NOMO-1 treated with DMSO at 0.1 percent for 48 hours (cell line): ENCODE measurements around the gene AP1B1.

Experiments
- DNase-seq: peaks from one replicate; lab custom pipeline; 2025; ENCODE audit not compliant: unreplicated experiment; lab: John Stamatoyannopoulos, UW

The AP1B1 gene

DNA sequence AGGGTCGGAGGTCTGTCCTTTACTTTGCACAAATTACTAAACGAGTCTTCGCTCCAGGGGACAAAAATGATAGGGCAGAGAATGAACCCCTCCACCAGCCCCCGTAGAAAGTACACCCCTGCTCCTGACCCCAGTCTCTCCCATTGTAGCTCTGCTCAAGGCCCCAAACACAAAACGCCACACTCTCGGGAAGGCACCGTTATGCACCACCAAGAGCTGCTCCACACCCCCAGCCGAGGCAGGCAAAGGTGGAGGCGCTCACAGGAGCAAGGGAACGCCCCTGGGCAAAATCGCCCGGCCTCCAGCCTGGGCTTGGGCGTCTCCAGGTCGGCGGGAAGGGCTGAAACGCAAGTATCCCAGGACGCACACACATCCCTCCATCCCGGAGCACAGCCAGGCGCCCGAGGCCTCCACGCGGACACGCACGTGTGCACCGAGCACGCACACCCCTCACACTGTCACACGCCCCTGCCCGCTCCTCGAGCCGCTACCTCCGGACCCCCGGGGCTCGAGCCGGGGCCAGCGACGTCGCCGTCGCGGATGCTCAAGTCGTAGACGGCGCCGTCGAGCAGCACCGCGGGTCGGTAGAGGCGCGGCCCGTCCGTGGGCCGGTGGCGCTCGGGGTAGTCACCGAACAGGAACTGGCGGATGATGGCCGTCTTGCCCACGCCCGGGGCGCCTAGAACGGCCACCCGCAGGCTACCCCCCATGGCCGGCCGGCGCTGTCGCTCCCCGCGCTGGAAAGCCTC lies 73.7 kb downstream of the AP1B1 start:
- DNase-seq: no peak

DNA sequence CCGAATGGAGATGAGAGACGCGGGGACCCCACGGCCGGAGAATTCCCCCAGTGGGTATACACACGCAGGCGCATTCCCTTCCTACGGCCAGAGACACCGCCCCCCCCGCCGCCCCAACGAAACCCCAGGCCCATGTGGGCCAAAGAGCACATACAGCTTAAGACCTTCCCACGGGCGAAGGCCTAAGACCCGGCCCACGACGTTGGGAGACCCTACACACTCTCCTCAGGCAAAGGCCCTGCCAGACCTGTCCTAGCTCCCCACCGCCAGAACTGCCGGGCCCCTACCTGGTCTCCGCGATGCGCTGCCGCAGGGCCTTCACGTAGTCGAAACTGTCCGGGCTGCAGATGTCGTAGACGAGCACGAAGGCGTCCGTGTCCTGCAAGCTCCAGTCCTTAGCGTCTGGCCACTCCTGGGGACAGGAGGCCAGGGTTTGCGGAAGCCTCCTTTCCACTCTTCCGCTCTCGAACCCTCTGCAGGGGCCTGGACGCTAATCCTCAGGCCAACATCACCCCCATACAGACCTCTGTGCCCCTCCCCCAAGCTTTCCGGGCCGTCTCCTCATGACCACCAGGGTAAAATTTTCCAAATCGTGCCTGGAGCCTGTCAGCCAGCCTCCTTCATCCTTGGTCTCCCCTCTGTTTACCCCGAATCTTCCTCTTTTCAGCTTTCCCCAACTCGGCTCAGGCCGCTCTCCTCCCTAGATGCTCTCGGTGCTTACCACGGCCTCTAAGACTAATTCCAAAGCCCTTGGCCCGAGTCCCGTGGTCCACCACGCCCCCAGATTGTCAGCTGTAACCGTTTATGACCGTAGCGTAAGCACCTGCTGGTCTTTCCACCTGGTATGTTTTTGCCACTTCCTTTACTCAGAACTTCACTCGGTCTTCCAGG lies 74.5 kb downstream of the AP1B1 start:
- no peak for DNase-seq

DNA sequence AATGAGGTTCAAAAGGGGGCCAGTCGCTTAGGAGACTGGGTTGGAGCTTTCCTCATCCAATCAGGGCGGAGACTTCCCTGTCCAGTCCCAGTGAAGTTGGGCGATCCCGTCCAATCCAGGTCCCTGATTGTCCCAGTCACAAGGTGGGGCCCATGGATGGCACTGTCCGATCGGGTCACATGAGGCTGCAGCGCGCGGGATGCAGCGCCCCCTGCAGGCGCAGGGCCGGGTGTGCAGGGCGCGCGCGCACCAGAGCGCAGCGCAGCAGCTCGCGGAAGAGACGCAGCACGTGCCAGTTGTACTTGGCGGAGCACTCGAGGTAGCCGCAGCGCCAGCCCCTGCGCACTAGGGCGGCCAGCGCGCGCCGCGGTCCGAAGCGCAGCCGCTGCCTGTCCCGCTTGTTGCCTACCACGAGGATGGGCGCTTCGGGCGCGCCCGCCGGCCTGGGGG lies 75.2 kb downstream of the AP1B1 start:
- no peak for DNase-seq

DNA sequence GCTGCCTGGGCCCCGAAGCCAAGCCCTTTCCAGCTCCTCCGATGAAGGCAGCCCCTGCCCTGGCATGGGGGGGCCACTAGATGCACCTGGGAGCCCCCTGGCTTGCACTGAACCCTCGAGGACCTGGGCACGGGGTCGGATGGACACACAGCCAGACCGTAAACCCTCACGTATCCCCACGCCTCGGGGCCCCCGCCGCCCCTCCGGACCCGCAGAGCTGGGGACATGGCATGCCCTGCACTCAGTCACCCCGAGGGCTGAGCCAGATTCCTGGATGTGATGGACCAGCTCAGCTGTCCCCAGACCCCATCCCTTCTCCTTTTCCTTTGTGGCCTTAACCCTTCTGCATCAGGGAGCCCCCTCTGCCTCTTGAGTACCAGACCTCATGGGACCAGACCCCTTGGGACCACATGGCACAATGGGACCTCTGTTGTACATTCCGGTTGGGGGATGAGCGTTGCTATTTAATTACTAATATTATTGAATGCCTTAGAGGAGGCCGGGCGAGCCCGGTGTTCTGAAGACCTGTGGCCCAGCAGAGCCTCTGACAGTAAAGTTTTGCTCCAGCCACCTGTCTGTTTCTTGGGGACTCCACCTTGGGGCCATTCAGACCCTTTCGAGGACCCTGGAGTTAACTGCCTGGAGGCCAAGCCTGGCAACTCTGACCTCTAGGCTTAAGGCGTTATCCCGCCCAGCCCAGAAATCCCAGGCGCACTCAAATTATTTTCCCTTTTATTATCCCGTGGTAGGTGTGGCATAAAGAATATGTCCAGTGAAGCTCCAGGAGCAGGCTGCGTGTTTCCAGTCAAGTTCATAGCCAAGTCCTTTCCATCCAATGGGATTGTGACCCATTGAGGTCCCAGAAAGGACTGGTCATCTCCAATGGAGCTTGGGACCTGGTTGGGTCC lies 75.9 kb downstream of the AP1B1 start:
- DNase-seq: no peak

DNA sequence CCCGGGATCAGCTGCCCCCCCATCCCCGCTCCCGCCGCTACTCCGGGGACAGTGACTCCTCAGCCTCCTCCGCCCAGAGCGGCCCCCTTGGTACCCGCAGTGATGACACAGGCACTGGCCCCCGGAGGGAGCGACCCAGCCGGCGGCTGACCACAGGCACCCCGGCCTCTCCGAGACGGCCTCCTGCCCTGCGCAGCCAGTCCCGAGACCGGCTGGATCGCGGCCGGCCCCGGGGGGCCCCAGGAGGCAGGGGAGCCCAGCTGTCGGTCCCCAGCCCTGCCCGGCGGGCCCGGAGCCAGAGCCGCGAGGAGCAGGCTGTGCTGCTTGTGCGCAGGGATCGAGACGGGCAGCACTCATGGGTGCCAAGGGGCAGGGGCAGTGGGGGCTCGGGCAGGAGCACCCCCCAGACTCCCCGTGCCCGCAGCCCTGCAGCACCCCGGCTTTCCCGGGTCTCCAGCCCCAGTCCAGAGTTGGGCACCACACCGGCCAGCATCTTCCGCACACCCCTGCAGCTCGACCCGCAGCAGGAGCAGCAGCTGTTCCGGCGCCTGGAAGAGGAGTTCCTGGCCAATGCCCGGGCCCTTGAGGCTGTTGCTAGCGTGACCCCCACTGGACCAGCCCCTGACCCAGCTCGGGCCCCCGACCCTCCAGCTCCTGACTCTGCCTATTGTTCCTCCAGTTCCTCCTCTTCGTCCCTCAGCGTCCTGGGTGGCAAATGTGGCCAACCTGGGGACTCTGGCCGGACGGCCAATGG lies 76.7 kb downstream of the AP1B1 start:
- DNase-seq: no peak

DNA sequence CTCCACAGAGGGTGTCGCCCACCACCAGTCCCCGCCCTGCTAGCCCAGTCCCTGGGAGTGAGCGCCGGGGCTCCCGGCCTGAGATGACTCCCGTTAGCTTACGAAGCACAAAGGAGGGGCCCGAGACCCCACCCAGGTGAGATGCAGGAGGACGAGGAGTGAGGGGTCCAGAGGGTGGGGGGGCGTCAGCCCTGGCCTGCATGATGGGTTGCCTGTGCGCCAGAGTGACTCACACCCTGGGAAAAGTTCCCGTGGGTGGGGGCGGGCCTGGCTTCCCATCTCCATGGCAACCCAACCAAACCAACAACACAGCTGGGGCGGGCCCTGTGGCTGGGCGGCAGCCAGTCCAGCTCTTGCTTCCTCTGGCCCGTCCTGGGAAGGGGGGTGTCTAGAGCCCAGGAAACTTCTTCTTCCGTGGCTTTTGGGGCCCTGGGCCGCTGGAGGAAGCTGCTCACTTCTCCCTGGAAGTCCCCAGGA lies 77.5 kb downstream of the AP1B1 start:
- peak; percentile 69 for DNase-seq

DNA sequence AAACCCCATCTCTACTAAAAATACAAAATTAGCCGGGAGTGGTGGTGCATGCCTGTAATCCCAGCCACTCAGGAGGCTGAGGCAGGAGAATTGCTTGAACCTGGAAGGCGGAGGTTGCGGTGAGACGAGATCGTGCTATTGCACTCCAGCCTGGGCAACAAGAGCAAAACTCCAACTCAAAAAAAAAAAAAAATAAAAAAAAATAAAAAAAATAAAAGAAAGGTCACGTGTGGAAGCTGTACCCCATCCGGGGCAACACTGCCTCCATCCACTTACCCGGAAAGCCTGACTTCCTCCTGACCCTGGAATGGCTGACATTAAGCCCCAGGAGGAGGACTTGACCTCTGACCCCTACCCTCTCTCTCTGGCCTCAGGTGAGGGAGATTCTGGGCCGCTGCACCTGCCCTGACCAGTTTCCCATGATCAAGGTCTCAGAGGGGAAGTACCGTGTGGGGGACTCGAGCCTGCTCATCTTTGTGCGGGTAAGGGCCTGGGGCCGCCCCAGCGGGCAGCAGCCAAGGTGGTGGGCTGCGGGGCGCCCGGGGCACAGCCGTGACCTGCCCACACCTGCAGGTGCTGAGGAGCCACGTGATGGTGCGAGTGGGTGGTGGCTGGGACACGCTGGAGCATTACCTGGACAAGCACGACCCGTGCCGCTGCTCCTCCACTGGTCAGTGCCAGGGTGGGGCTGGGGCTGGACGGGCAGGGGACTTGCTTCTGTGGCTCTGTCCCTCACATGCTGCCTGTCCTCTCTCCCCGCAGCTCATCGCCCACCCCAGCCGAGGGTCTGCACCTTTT lies 78.1 kb downstream of the AP1B1 start:
- DNase-seq: no peak

DNA sequence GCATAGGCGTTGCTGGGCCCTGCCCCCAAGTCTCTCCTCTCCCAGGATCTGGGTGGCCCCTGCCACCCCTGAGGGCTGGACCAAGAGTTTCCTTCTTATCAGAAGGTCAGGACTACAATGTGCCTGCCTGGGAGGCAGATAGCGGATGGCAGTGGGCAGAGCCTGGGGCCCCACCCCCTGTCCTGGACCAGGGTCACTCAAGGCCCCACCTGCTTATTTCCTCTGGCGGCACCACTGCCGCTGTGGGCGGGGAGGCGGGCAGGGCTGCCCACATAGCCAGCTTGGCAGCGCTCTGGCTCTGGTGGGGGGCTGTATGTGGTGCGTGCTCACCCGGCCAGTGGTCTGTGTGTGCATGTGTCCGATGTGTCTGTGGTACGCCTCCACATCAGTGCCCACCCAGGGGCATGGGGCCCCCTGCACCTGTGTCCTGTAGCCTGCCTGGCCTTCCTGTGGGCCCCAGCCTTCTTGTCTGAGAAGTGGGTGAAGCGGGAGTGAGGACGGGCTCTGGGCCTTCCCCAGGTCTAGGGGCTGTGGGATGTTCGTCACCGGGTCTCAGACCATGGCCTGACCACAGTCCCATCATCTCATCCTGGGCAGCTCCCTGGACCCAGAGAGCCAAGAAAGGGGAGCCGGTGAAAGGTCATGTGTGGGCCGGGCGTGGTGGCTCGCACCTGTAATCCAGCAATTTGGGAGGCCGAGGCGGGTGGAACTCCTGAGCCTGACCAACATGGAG lies 78.9 kb downstream of the AP1B1 start:
- no peak for DNase-seq

DNA sequence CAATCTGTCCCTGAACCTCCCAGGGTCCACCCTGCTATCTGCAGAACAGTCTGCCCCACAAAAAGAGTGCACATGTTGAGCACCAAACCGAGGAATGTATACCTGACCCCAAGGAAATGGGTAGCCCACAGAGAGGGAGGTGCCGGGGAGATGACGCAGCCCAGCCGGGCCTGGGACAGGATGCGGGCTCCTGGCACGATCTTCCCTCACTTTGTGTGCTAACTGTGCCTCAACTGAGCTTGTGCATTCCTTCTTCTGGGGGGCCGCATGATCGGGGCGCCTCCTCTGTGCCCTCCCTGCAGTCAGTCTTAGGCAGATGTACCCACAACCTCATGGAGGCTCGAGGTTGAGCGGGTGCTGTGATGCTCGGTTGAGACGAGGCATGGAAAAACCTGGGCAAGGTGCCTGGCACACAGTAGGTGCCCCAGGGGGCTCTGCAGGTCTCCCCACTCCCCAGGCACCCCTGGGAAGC lies 79.5 kb downstream of the AP1B1 start:
- DNase-seq: no peak

DNA sequence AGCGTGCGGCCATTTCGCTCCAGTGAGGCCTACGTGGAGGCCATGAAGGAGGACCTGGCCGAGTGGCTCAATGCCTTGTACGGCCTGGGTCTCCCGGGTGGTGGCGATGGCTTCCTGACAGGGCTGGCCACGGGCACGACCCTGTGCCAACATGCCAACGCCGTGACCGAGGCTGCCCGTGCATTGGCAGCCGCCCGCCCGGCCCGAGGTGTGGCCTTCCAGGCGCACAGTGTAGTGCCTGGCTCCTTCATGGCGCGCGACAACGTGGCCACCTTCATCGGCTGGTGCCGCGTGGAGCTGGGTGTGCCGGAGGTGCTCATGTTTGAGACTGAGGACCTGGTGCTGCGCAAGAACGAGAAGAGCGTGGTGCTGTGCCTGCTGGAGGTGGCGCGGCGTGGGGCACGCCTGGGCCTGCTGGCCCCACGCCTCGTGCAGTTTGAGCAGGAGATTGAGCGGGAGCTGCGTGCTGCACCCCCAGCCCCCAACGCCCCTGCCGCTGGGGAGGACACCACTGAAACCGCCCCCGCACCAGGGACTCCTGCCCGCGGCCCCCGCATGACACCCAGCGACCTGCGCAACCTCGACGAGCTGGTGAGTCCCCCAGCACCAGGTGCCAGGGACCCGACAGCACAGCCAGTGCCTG lies 80.1 kb downstream of the AP1B1 start:
- no peak for DNase-seq

DNA sequence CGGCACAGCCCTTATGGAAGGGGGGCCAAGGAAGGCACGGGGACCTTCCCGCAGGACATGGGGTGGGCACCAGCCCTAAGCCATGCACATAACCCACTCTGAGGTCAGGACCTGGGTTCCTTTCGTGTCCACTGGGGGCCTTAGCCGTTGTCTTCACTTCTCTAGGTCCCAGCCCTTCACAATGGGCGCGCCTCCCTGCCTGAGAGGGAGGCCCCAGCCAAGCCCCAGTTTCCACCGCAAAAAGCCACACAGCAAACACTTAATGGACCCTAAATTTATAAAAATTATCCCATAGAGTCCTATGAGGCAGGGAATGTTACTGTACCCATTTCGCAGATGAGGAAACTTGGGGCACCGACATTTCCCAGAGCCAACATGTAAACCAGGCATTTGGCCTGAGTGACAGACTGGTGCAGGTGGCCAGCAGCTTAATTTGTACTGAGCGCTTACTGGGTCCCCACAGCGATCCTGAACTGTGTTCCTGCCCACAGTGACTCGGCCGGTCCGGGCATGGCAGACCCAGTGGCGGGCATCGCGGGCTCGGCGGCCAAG lies 80.7 kb downstream of the AP1B1 start:
- DNase-seq: no peak

DNA sequence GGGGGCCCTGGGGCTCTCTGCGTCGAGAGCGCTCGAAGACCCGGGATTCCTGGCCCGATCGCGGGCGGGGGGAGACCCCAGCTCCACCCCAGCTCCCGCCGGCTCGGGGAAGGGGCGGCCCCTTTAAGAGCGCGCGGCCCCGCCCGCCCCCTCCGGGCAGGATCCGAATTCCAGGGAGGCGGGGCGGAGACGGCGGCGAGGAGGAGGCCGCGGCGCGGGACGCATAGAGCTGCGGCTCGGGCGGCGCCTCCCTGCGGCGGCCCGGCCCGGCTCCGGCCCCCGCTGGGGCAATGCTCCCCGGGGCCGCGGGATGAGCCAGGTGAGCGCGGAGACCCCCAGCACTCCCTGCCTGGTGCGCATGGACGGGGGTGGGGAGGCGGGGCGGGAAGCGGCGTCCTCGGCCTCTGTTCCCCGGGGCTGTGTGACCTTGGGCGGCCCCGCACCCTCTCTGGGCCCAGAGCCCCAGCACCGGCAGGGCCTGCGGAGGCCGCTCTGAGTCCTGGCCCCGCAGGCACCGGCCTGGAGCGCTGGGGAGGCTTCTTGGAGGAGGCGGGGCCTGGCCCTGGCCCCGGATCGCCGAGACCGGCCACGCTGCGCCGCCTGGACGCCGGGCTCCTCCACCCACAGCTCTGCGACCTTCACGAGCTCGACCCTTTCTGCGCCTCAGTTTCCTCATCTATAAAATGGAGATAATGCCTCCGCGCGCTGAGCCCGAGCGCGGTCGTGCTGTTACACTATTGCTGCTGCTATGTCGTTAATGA lies 81.4 kb downstream of the AP1B1 start:
- DNase-seq: peak; percentile 56

DNA sequence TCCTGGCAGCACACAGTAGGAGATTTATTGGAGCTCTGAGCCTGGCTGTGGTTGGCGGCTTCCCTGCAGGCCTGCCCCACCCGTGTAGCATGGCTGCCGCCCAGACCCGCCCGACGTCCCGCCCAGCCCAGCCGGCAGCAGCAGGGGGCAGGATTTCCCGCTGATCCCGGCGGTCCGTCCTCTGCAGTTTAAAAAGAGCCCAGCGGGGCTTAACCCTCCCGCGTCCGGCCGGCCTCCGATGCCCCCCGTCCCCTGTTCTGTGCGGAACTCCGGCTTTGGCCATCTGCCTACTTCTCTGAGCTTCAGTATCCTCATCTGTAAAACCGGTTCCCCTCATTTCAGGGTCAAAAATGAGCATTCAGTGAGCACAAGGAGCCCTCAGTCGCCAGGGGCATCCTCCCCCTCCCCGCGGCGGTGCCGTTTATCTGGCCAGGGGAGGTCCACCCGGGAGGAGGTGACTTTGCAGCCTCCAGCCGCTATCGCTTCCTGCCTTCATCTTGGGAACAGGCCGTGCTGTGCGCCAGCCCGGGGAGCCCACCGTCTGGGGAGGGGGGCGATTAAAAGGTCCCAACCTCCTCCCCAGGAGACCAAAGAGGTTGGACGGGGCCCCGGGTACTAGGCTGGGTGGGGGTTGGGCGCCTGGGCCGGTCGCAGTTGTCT lies 82.1 kb downstream of the AP1B1 start, which contains the start of gene GAS2L1:
Gene GAS2L1, plus strand, starts transcription at position 476 of the 660 bp plus-strand sequence. CDS start 1,456 bp downstream, outside the sequence.
- DNase-seq: peak; percentile 57

DNA sequence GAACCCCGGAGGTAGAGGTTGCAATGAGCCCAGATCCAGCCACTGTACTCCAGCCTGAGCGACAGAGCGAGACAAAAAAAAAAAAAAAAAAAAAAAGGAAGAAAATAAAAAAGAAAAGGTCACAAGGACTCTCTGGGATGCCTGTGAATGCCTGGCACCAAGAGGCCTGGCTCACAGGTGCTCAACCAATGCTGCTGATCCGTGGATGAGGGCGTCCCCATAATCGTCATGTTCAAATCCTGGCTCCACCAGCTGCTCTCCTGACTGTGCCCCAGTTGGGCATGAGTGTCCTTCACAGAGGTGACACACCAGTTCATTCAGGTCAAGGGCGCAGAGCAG lies 82.6 kb downstream of the AP1B1 start:
- no peak for DNase-seq

DNA sequence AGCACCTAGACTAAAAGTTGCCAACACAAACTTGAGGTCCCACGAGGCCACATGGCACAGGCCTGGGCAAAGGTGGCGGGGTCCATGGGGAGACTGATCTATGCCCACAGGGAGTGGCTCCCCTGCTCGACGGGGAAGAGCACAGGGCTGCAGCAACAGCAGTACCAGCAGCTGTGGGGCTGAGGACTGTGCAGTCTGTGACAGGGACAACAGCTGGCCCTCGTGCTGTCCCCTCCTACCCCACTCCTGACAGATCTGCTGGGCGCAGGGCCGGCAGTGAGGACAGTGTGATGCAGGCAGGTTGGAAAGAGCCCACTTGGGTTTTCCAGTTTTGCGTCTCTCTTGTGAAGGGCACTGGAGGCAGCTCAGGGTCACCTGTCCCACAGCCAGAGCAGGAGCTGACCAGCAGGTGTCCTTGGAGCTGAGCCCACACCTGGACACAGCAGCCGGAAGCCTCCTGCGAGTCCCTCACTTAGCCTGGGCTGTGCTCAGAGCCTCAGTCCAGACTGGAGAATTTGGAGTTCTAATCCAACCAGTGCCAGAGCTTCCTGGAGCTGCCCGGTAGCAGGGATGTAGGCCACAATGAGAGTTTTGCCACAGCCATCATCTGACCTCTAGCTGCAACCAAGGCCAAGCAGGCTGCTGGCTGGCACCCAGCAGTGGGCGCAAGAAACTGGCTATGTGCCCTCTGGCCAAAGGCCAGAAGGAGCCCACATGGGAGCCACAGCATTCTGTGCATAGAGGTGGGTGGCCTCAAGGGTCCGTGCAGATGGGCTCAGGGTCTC lies 85.5 kb downstream of the AP1B1 start:
- DNase-seq: no peak

DNA sequence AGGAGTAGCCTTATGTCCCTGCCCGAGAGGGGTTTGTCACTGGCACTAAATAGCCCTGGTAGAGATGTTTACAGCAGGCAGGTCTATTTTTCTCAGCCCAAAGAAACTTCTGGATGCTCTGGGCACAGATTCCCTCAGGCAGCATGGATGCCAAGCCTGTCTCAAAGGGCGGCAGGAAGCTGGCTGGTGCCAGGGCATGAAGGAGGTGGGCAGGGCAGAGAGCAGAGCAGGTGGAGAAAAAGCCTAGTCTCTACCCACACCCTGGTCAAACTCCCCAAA lies 86.0 kb downstream of the AP1B1 start:
- DNase-seq: no peak
